ENCODE results near the gene TMEM140. TPM values are rescaled to one million over a fixed set of nuclear protein-coding genes. Genes with fewer than 3 reads are reported as not detected.

TMEM140 gene
- total and polyA plus RNA-seq, 2 donors from 2014 or later, result 28.2 to 31.3 TPM

DNA sequence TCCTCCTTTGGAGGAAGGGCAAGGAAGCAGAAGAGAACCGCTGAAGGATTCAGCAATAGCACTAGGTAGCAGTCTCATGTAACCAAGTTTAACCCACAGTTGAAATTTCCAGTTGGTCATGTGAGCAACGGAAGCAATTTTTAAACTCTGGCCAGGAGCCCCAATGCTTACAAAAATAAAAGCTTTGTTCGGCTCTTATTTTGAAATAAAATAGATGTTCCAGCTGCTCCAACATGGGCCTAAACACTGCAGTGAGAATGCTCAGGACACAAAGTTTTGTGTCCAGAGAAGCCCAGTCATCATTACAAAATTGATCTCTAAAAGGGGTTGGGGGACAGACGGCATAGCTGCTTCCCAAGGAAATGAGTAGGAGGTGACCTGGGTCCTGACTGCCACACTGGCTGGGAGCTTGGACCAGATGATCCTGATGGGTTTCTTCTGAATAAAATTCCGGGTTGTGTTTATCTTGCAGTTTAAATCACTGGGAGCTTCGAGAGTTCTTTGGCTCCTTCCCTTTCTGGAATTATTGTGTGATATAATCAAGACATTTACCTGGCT is 452 bp upstream of the TMEM140 start:
- peak overlapping the region; percentile 94 to 95 for H3K27ac ChIP-seq (ENCODE audit: low read depth in 2 of 2, low read length in 2 of 2)
- H3K27me3 ChIP-seq (ENCODE audit: control insufficient read depth, insufficient read depth, low read length), result no peaks in the 10 kb centered on the region
- H3K36me3 ChIP-seq (ENCODE audit: control insufficient read depth in 2 of 3, insufficient read depth in 3 of 3, low read length in 3 of 3), result peaks cover 0 to 5% (median 0%) of the 10 kb centered on the region in 3 donors
- intact Hi-C loops (cut with DNase I), result no loop called here
- TF ChIP-seq, protein P1, sequence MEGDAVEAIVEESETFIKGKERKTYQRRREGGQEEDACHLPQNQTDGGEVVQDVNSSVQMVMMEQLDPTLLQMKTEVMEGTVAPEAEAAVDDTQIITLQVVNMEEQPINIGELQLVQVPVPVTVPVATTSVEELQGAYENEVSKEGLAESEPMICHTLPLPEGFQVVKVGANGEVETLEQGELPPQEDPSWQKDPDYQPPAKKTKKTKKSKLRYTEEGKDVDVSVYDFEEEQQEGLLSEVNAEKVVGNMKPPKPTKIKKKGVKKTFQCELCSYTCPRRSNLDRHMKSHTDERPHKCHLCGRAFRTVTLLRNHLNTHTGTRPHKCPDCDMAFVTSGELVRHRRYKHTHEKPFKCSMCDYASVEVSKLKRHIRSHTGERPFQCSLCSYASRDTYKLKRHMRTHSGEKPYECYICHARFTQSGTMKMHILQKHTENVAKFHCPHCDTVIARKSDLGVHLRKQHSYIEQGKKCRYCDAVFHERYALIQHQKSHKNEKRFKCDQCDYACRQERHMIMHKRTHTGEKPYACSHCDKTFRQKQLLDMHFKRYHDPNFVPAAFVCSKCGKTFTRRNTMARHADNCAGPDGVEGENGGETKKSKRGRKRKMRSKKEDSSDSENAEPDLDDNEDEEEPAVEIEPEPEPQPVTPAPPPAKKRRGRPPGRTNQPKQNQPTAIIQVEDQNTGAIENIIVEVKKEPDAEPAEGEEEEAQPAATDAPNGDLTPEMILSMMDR (IDR thresholded peaks at IDR 0.05; ENCODE audit: borderline replicate concordance, extremely low read depth, insufficient read depth), result no peak
- H3K4me1 ChIP-seq (ENCODE audit: control insufficient read depth in 2 of 3, insufficient read depth in 2 of 3, low read depth in 1 of 3, low read length in 3 of 3), result peaks cover 0 to 40% (median 15%) of the 10 kb centered on the region in 3 donors
- H3K9me3 ChIP-seq (ENCODE audit: control insufficient read depth in 2 of 3, insufficient read depth in 1 of 3, low read length in 3 of 3), result no peaks in the 10 kb centered on the region
- H3K4me3 ChIP-seq (ENCODE audit: low read length in 3 of 3), result peak overlapping the region; percentile 38 to 92 (median 85)
- H3K9ac ChIP-seq (ENCODE audit: low read length in 3 of 3), result peak overlapping the region; percentile 17 to 94 (median 55)
- FAIRE-seq (no peak), DNase-seq (peak in 2 of 5 donors; percentile 51 to 68)

DNA sequence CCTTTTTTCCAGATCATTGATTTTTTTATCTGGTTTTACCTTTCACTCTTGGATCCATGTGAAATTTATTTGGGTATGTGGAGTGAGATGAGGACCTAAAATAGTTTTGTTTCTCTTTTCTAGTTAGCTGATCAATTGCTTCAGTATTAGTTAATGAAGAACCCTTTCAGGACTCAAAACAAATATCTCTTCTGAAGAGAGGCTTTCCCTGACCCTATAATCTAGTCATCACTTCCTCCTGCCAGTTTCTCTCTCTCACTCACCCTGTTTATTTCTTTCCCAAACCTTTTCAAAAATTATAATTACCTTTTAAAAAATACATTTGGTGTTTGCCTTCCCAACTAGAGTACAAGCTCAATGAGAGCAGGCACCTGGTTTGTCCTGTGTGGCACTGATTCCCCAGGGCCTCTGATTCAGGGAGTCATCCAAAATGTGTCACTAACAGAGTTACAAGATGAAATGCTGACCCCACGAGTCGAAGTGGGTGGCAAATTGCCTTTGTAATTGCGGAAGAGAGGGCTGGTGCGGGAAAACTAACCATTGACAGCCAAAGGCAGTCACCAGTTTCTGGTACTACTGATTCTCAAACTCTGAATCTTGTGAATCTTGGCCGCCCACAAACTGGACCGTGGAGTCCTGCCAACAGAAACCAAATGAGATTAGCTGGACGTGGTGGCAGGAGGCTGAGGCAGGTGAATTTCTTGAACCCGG is 2.4 kb downstream of the TMEM140 start:
- Histone ChIP-seq H3K36me3 (ENCODE audit: control insufficient read depth in 2 of 3, insufficient read depth in 3 of 3, low read length in 3 of 3) (peaks cover 0 to 5% (median 0%) of the 10 kb centered on the region in 3 donors), H3K27me3 (ENCODE audit: control insufficient read depth, insufficient read depth, low read length) (no peaks in the 10 kb centered on the region), H3K9ac (ENCODE audit: low read length in 3 of 3) (peak overlapping the region in 1 of 3 donors; percentile 94), H3K4me1 (ENCODE audit: control insufficient read depth in 2 of 3, insufficient read depth in 2 of 3, low read depth in 1 of 3, low read length in 3 of 3) (peaks cover 0 to 34% (median 15%) of the 10 kb centered on the region in 3 donors), H3K4me3 (ENCODE audit: low read length in 3 of 3) (peak overlapping the region in 2 of 3 donors; percentile 85 to 92), H3K27ac (ENCODE audit: low read depth in 2 of 2, low read length in 2 of 2) (peak overlapping the region; percentile 69 to 75), H3K9me3 (ENCODE audit: control insufficient read depth in 2 of 3, insufficient read depth in 1 of 3, low read length in 3 of 3) (peaks cover 0 to 4% (median 1%) of the 10 kb centered on the region in 3 donors)
- DNase-seq (peak in 1 of 5 donors; percentile 64), FAIRE-seq (no peak)
- TF ChIP-seq, protein P1 (IDR thresholded peaks at IDR 0.05; ENCODE audit: borderline replicate concordance, extremely low read depth, insufficient read depth), result no peak
- intact Hi-C loops (cut with DNase I), result no loop called here

DNA sequence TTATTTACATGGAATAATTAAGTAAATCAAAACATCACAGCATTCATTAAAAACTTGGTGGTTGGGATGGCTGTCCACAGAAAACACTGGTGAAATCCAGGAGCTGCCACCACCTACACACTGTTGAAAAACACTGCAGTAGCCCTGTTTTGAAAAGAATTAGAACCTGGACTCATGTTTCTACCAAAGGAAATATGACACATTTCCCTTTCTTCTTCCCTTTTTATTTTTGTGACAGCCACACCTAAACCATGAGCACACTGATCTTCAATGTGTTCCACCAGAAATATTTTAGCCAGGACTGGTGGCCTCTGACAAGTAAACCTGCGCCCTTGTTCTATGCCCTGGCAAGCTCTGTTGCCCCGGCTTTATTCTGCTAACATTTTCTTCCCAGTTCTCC is 3.3 kb downstream of the TMEM140 start:
- no peak for FAIRE-seq
- H3K27ac ChIP-seq (ENCODE audit: low read depth in 2 of 2, low read length in 2 of 2), result peak overlapping the region; percentile 69 to 75
- TF ChIP-seq, protein P1 (IDR thresholded peaks at IDR 0.05; ENCODE audit: borderline replicate concordance, extremely low read depth, insufficient read depth), result no peak
- peaks cover 0 to 11% (median 2%) of the 10 kb centered on the region in 3 donors for H3K9me3 ChIP-seq (ENCODE audit: control insufficient read depth in 2 of 3, insufficient read depth in 1 of 3, low read length in 3 of 3)
- peak overlapping the region in 2 of 3 donors; percentile 37 to 85 for H3K4me3 ChIP-seq (ENCODE audit: low read length in 3 of 3)
- no peaks in the 10 kb centered on the region for H3K27me3 ChIP-seq (ENCODE audit: control insufficient read depth, insufficient read depth, low read length)
- peaks cover 0 to 34% (median 15%) of the 10 kb centered on the region in 3 donors for H3K4me1 ChIP-seq (ENCODE audit: control insufficient read depth in 2 of 3, insufficient read depth in 2 of 3, low read depth in 1 of 3, low read length in 3 of 3)
- intact Hi-C loops (cut with DNase I), result no loop called here
- DNase-seq, result no peak
- peak overlapping the region in 1 of 3 donors; percentile 35 for H3K9ac ChIP-seq (ENCODE audit: low read length in 3 of 3)
- peaks cover 0 to 5% (median 0%) of the 10 kb centered on the region in 3 donors for H3K36me3 ChIP-seq (ENCODE audit: control insufficient read depth in 2 of 3, insufficient read depth in 3 of 3, low read length in 3 of 3)
